ENCODE results near the gene STPG4. TPM values are rescaled to one million over a fixed set of nuclear protein-coding genes. Genes with fewer than 3 reads are reported as not detected.
"Not testable (repeated sequence)": the region's sequence is repeated elsewhere in the genome, so short reads cannot be mapped to it uniquely, and the experiment has no call there.

STPG4 gene
- total and polyA plus RNA-seq, 10 donors: 0.19 to 2.2 (median 0.89) TPM; not detected in 3

GRCh38 chr2:47186351-47186750, 31.2 kb upstream of the STPG4 start:
- no peak for TF ChIP-seq POLR2A (IDR thresholded peaks at IDR 0.05)
- TF ChIP-seq POLR2AphosphoS5 (IDR thresholded peaks at IDR 0.05): no peak
- no peak for TF ChIP-seq CTCF (IDR thresholded peaks at IDR 0.05 in 8 of 11, conservative IDR thresholded peaks at IDR 0.05 in 3 of 11)
- no peaks in the 10 kb centered on the region for H3K36me3 ChIP-seq
- intact Hi-C loops (cut with DNase I; ENCODE audit: low total_unique reads): no loop called here
- no peak overlapping the region for H3K27ac ChIP-seq
- no peaks in the 10 kb centered on the region for H3K4me1 ChIP-seq
- H3K9me3 ChIP-seq: no peaks in the 10 kb centered on the region
- WGBS, 5 donors: 88 to 97% (median 93%) methylated on average over 2 of the region's 2 CpGs
- no peaks in the 10 kb centered on the region for H3K27me3 ChIP-seq (replicated peaks in 1 of 7)
- DNase-seq: no peak
- no peak overlapping the region for H3K4me3 ChIP-seq

- DNase-seq; H3K9me3 ChIP-seq; H3K27ac ChIP-seq; intact Hi-C loops (cut with DNase I; ENCODE audit: low total_unique reads); H3K4me1 ChIP-seq; H3K36me3 ChIP-seq; H3K27me3 ChIP-seq (replicated peaks in 1 of 7); H3K4me3 ChIP-seq: not testable (repeated sequence)
- 74 to 91% (median 75%) methylated on average over 5 of the region's 5 CpGs for WGBS, 5 donors
These were observed 30.0 kb upstream of the STPG4 start for GRCh38 chr2:47185098-47185497.

- intact Hi-C loops (cut with DNase I; ENCODE audit: low total_unique reads): no loop called here
- Histone ChIP-seq H3K27me3 (replicated peaks in 1 of 7) (no peaks in the 10 kb centered on the region), H3K9me3 (no peaks in the 10 kb centered on the region), H3K27ac (no peak overlapping the region), H3K36me3 (no peaks in the 10 kb centered on the region), H3K4me1 (peaks cover 4 to 36% (median 27%) of the 10 kb centered on the region in 6 donors), H3K4me3 (no peak overlapping the region)
- no peak for DNase-seq
- WGBS, 5 donors: 92 to 100% (median 95%) methylated on average over 1 of the region's 1 CpG
- no peak for TF ChIP-seq POLR2AphosphoS5 (IDR thresholded peaks at IDR 0.05)
- no peak for TF ChIP-seq CTCF (IDR thresholded peaks at IDR 0.05 in 8 of 11, conservative IDR thresholded peaks at IDR 0.05 in 3 of 11)
- no peak for TF ChIP-seq POLR2A (IDR thresholded peaks at IDR 0.05)
These were observed 26.1 kb upstream of the STPG4 start for GRCh38 chr2:47181176-47181575.

- no peak for DNase-seq
- H3K27ac ChIP-seq: no peak overlapping the region
- no peaks in the 10 kb centered on the region for H3K27me3 ChIP-seq (replicated peaks in 1 of 7)
- intact Hi-C loops (cut with DNase I; ENCODE audit: low total_unique reads): no loop called here
- 74 to 95% (median 91%) methylated on average over 1 of the region's 1 CpG for WGBS, 5 donors
- no peak overlapping the region for H3K4me3 ChIP-seq
- no peaks in the 10 kb centered on the region for H3K36me3 ChIP-seq
- TF ChIP-seq CTCF (IDR thresholded peaks at IDR 0.05 in 8 of 11, conservative IDR thresholded peaks at IDR 0.05 in 3 of 11): no peak
- H3K9me3 ChIP-seq: no peaks in the 10 kb centered on the region
- peaks cover 4 to 36% (median 27%) of the 10 kb centered on the region in 6 donors for H3K4me1 ChIP-seq
These were observed 25.4 kb upstream of the STPG4 start for GRCh38 chr2:47180531-47180930.

GRCh38 chr2:47179388-47179787, 24.3 kb upstream of the STPG4 start:
- intact Hi-C loops (cut with DNase I; ENCODE audit: low total_unique reads): no loop called here
- H3K4me3 ChIP-seq: peak overlapping the region in 1 of 8 donors; percentile 17
- no peak for DNase-seq
- peak overlapping the region in 6 of 8 donors; percentile 16 to 99 (median 61) for H3K27ac ChIP-seq
- H3K27me3 ChIP-seq (replicated peaks in 1 of 7): no peaks in the 10 kb centered on the region
- TF ChIP-seq POLR2A (IDR thresholded peaks at IDR 0.05): no peak
- TF ChIP-seq POLR2AphosphoS5 (IDR thresholded peaks at IDR 0.05): peak in 1 of 3 donors; percentile 72
- peaks cover 7 to 45% (median 31%) of the 10 kb centered on the region in 6 donors for H3K4me1 ChIP-seq
- no peaks in the 10 kb centered on the region for H3K9me3 ChIP-seq
- no peaks in the 10 kb centered on the region for H3K36me3 ChIP-seq
- WGBS, 5 donors: 38 to 60% (median 48%) methylated on average over 6 of the region's 6 CpGs

Measured in spleen (tissue), 11 donors.